ENCODE measurements around the gene PTPN5.
A peak's percentile ranks its signal among the peaks of the same experiment; 100 is the strongest.

The PTPN5 gene

DNA sequence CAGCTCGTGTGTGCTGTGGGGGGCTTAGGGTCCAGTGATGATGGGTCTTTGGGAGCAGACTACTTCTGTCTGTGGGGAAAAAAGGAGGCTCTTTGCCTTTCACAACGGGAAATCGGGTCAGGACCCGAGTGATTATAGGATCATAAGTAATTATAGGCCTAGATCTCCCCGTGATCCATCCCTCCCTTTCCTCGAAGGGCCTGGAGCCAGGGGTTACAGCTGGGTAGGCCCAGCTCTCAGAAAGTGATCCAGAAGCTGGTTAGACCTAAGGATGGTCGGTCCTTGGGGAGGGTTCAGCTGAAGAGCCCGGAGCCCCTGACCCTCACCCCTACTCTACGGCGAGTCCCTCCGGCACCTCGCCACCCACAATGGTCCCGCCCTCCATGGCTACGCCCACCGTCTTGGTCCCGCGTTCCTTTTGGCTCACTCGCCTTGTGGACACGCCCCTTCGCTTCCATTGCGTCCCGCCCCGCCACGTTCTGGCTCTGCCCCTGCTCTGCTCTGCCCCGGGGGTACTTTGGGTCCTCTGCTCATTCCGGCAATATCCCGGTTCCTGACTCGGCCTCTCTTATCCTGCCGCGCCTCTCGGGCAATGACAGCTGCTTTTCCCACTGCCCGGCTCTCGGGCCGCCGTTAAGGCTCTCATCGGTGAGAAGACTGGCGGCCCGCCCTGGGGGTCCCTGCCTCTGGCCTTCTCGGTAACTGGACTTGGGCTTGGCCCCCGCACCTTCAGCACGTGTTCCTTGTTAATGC, 70.6 kb downstream of the PTPN5 start:
- no peaks in the 10 kb centered on the region for H3K36me3 ChIP-seq (ENCODE audit: control insufficient read depth, insufficient read depth, low read length)
- H3K79me1 ChIP-seq (ENCODE audit: low read length): no peaks in the 10 kb centered on the region
- H3K27me3 ChIP-seq (ENCODE audit: insufficient read depth, low read length, poor library complexity): no peaks in the 10 kb centered on the region
- H2BK120ac ChIP-seq (ENCODE audit: low read depth, low read length): no peak overlapping the region
- H3K79me2 ChIP-seq (ENCODE audit: control insufficient read depth, insufficient read depth, low read length): no peaks in the 10 kb centered on the region
- H3K4me1 ChIP-seq (ENCODE audit: control insufficient read depth, low read depth, low read length): no peaks in the 10 kb centered on the region
- WGBS (ENCODE audit: extremely low coverage, insufficient coverage, low lambda C conversion rate): no CpG with 5 or more reads among the region's 41 CpGs
- H3K4me2 ChIP-seq (ENCODE audit: low read length): peak overlapping the region; percentile 98
- H3K4ac ChIP-seq (ENCODE audit: low read depth, low read length): no peak overlapping the region
- peak overlapping the region; percentile 99 for H4K5ac ChIP-seq (ENCODE audit: low read length)
- peak overlapping the region; percentile 92 for H3K56ac ChIP-seq (ENCODE audit: low read length)
- no peak overlapping the region for H4K8ac ChIP-seq (ENCODE audit: low read depth, low read length)
- no peak overlapping the region for H3K27ac ChIP-seq (ENCODE audit: low read depth, low read length)
- H3K18ac ChIP-seq (ENCODE audit: low read length): no peak overlapping the region
- H3K9ac ChIP-seq (ENCODE audit: low read length): peak overlapping the region; percentile 81
- no peak overlapping the region for H2AK5ac ChIP-seq (ENCODE audit: low read length)
- peak; percentile 94 for DNase-seq
- H3K23ac ChIP-seq (ENCODE audit: low read length): no peak overlapping the region
- no peak overlapping the region for H2BK15ac ChIP-seq (replicated peaks; ENCODE audit: low read depth)
- H3K4me3 ChIP-seq (ENCODE audit: low read length): peak overlapping the region; percentile 76
- no peak overlapping the region for H2BK5ac ChIP-seq (ENCODE audit: low read length)

DNA sequence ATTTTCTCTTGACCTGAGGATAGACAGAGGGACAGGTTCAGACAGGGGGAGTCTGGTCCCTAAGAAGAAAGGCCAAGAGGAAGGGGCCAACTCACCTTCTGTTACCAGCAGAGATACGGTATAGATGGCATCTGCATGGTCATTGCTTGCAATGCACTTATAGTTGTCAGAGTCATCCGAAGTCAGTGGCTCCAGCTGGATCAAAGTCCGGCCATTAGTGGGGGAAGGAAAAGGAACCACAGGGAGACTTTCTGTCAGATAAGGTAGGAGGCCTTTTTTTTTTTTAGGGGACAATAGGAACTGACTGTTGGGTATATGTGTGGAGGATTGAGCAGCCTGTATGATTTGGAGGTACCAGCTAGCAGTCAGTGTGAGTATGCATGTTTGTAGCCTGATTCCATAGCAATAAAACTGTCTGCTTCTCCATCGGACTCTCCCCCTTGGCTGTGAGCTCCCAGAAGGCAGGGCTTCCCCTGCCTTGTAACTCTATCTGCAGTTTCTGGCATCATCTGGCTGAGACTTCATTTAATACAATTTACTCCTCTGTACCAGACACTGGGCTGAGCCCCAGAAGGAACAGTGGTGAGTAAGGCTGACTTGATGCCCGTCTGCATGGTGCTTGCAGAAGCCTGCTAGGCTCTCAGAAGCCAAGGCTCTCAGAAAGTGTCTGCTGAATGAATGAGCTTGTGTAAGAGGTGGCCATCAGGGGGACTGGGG, 71.3 kb downstream of the PTPN5 start:
- no peaks in the 10 kb centered on the region for H3K79me1 ChIP-seq (ENCODE audit: low read length)
- no peak overlapping the region for H4K8ac ChIP-seq (ENCODE audit: low read depth, low read length)
- no peaks in the 10 kb centered on the region for H3K36me3 ChIP-seq (ENCODE audit: control insufficient read depth, insufficient read depth, low read length)
- no peaks in the 10 kb centered on the region for H3K4me1 ChIP-seq (ENCODE audit: control insufficient read depth, low read depth, low read length)
- no peak overlapping the region for H4K5ac ChIP-seq (ENCODE audit: low read length)
- H3K4ac ChIP-seq (ENCODE audit: low read depth, low read length): no peak overlapping the region
- peak overlapping the region; percentile 72 for H3K9ac ChIP-seq (ENCODE audit: low read length)
- no peak overlapping the region for H2BK15ac ChIP-seq (replicated peaks; ENCODE audit: low read depth)
- H2BK5ac ChIP-seq (ENCODE audit: low read length): no peak overlapping the region
- DNase-seq: no peak
- no peak overlapping the region for H3K4me3 ChIP-seq (ENCODE audit: low read length)
- no peaks in the 10 kb centered on the region for H3K79me2 ChIP-seq (ENCODE audit: control insufficient read depth, insufficient read depth, low read length)
- no peak overlapping the region for H3K4me2 ChIP-seq (ENCODE audit: low read length)
- H3K27ac ChIP-seq (ENCODE audit: low read depth, low read length): no peak overlapping the region
- H3K23ac ChIP-seq (ENCODE audit: low read length): no peak overlapping the region
- H3K18ac ChIP-seq (ENCODE audit: low read length): no peak overlapping the region
- no peak overlapping the region for H2BK120ac ChIP-seq (ENCODE audit: low read depth, low read length)
- no CpG with 5 or more reads among the region's 5 CpGs for WGBS (ENCODE audit: extremely low coverage, insufficient coverage, low lambda C conversion rate)
- H2AK5ac ChIP-seq (ENCODE audit: low read length): no peak overlapping the region
- H3K27me3 ChIP-seq (ENCODE audit: insufficient read depth, low read length, poor library complexity): no peaks in the 10 kb centered on the region
- H3K56ac ChIP-seq (ENCODE audit: low read length): peak overlapping the region; percentile 83

DNA sequence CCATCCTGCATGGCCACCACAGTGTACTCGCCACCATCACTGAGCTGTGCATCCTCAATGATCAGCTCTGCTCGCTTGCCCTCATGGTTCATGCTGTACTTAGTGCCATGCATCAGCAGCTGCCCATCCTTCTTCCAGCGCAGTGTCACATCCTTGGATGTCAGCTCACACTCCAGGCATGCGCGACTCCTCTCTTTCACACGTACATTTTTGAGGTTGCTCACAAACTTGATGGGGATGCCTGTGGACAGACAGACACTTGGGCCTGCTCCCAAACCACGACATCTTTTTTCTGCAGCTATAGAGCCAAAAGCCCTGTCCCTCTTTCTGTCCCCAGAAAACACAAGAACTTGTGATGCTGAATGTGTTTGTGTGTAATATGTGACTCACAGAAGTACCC, 76.1 kb downstream of the PTPN5 start:
- Histone ChIP-seq H3K9ac (ENCODE audit: low read length) (no peak overlapping the region), H2BK120ac (ENCODE audit: low read depth, low read length) (no peak overlapping the region), H3K18ac (ENCODE audit: low read length) (no peak overlapping the region), H3K4ac (ENCODE audit: low read depth, low read length) (no peak overlapping the region), H4K5ac (ENCODE audit: low read length) (no peak overlapping the region), H2AK5ac (ENCODE audit: low read length) (no peak overlapping the region), H3K79me2 (ENCODE audit: control insufficient read depth, insufficient read depth, low read length) (no peaks in the 10 kb centered on the region), H3K4me3 (ENCODE audit: low read length) (no peak overlapping the region), H2BK5ac (ENCODE audit: low read length) (no peak overlapping the region), H3K79me1 (ENCODE audit: low read length) (no peaks in the 10 kb centered on the region), H3K36me3 (ENCODE audit: control insufficient read depth, insufficient read depth, low read length) (no peaks in the 10 kb centered on the region), H2BK15ac (replicated peaks; ENCODE audit: low read depth) (no peak overlapping the region), H3K23ac (ENCODE audit: low read length) (peak overlapping the region; percentile 45), H3K27me3 (ENCODE audit: insufficient read depth, low read length, poor library complexity) (no peaks in the 10 kb centered on the region), H3K27ac (ENCODE audit: low read depth, low read length) (no peak overlapping the region), H4K8ac (ENCODE audit: low read depth, low read length) (no peak overlapping the region), H3K4me1 (ENCODE audit: control insufficient read depth, low read depth, low read length) (no peaks in the 10 kb centered on the region), H3K4me2 (ENCODE audit: low read length) (no peak overlapping the region), H3K56ac (ENCODE audit: low read length) (no peak overlapping the region)
- DNase-seq: no peak
- no CpG with 5 or more reads among the region's 7 CpGs for WGBS (ENCODE audit: extremely low coverage, insufficient coverage, low lambda C conversion rate)

DNA sequence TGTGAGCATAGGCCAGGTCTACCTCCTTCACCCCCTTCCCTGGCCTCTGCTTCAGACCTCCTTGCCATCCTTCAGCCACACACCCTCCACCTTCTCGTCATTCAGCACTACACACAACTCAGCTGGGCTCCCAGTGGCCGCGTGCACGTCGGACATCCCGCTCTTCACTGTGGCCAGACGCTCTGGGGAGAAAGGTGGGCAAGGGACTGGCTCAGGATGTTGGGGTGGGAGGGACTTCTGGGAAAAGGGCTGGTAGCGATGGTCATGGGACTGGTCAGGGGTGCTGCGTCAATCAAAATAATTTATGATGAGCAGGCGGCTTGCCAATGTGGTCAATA, 77.2 kb downstream of the PTPN5 start:
- WGBS (ENCODE audit: extremely low coverage, insufficient coverage, low lambda C conversion rate): no CpG with 5 or more reads among the region's 10 CpGs
- Histone ChIP-seq H3K4ac (ENCODE audit: low read depth, low read length) (no peak overlapping the region), H3K4me1 (ENCODE audit: control insufficient read depth, low read depth, low read length) (no peaks in the 10 kb centered on the region), H3K4me2 (ENCODE audit: low read length) (no peak overlapping the region), H3K79me1 (ENCODE audit: low read length) (no peaks in the 10 kb centered on the region), H3K36me3 (ENCODE audit: control insufficient read depth, insufficient read depth, low read length) (no peaks in the 10 kb centered on the region), H3K27me3 (ENCODE audit: insufficient read depth, low read length, poor library complexity) (no peaks in the 10 kb centered on the region), H3K18ac (ENCODE audit: low read length) (no peak overlapping the region), H2BK5ac (ENCODE audit: low read length) (no peak overlapping the region), H2AK5ac (ENCODE audit: low read length) (no peak overlapping the region), H3K4me3 (ENCODE audit: low read length) (no peak overlapping the region), H3K27ac (ENCODE audit: low read depth, low read length) (no peak overlapping the region), H2BK15ac (replicated peaks; ENCODE audit: low read depth) (no peak overlapping the region), H3K9ac (ENCODE audit: low read length) (no peak overlapping the region), H3K56ac (ENCODE audit: low read length) (no peak overlapping the region), H4K5ac (ENCODE audit: low read length) (no peak overlapping the region), H2BK120ac (ENCODE audit: low read depth, low read length) (no peak overlapping the region), H4K8ac (ENCODE audit: low read depth, low read length) (no peak overlapping the region), H3K23ac (ENCODE audit: low read length) (no peak overlapping the region), H3K79me2 (ENCODE audit: control insufficient read depth, insufficient read depth, low read length) (no peaks in the 10 kb centered on the region)
- DNase-seq: no peak

DNA sequence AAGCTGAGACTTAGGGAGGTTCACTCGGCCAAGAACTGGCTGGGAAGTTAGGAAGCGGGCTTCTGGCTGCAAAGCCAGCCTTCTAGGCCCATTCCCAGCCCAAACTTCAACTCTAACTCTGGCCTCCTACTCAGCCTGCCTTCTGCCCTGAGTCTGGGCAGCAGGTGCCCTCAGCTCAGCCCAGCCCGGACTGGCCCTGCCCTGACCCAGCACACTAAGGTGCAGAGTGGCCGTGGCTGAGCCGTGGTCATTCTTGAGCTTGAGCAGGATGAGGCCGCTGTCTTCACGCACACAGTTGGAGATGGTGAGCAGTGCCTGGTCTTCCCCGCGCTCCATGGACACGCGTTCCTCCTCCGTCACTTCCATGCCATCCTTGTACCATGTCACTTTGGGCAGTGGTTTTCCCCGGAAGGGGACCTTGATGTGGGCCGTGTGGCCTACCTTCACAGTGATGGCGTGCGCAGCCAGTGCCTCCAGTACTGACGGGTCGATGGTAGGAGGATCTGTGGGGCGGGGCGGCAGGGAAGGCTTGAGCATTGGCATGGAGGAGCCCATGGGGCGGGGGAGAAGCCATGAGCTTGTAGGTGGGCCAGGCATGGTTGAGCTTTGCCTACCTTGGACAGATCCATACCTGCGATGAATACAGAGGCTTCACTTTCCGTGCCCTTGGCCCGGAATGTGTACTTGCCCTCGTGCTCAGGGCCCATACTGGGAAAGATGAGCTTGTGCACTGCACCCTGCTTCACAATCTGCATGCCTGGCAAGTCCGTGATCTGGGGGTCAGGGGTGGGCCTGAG, 77.8 kb downstream of the PTPN5 start:
- Histone ChIP-seq H3K79me1 (ENCODE audit: low read length) (no peaks in the 10 kb centered on the region), H3K36me3 (ENCODE audit: control insufficient read depth, insufficient read depth, low read length) (no peaks in the 10 kb centered on the region), H3K18ac (ENCODE audit: low read length) (no peak overlapping the region), H3K27ac (ENCODE audit: low read depth, low read length) (no peak overlapping the region), H3K9ac (ENCODE audit: low read length) (no peak overlapping the region), H3K79me2 (ENCODE audit: control insufficient read depth, insufficient read depth, low read length) (no peaks in the 10 kb centered on the region), H3K4me2 (ENCODE audit: low read length) (no peak overlapping the region), H2BK15ac (replicated peaks; ENCODE audit: low read depth) (no peak overlapping the region), H2AK5ac (ENCODE audit: low read length) (no peak overlapping the region), H4K8ac (ENCODE audit: low read depth, low read length) (no peak overlapping the region), H3K27me3 (ENCODE audit: insufficient read depth, low read length, poor library complexity) (no peaks in the 10 kb centered on the region), H3K23ac (ENCODE audit: low read length) (no peak overlapping the region), H4K5ac (ENCODE audit: low read length) (no peak overlapping the region), H3K56ac (ENCODE audit: low read length) (no peak overlapping the region), H2BK5ac (ENCODE audit: low read length) (no peak overlapping the region), H3K4me1 (ENCODE audit: control insufficient read depth, low read depth, low read length) (no peaks in the 10 kb centered on the region), H2BK120ac (ENCODE audit: low read depth, low read length) (no peak overlapping the region), H3K4ac (ENCODE audit: low read depth, low read length) (no peak overlapping the region), H3K4me3 (ENCODE audit: low read length) (no peak overlapping the region)
- no peak for DNase-seq
- no CpG with 5 or more reads among the region's 26 CpGs for WGBS (ENCODE audit: extremely low coverage, insufficient coverage, low lambda C conversion rate)
